ENCODE measurements around the gene TC2N.

DNA sequence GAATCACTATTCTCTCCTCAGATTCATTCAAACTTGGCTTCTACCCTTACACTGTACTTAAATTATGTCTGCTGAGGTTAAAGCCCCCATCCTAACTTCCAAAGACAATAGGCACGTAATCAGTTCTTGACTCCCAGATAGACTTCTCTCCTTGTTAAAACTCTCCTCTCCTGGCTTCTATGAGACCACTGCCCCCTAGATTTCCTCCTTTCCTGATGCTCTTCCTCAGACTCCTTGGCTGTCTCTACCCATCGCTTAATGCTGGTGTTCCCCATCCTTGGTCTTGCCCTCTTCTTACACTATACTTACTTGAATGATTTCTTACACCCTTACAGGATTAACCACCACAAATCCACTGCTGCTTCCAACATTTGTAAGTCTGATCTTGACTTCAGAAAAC lies 32.8 kb downstream of the TC2N start:
- TF ChIP-seq, protein P1, sequence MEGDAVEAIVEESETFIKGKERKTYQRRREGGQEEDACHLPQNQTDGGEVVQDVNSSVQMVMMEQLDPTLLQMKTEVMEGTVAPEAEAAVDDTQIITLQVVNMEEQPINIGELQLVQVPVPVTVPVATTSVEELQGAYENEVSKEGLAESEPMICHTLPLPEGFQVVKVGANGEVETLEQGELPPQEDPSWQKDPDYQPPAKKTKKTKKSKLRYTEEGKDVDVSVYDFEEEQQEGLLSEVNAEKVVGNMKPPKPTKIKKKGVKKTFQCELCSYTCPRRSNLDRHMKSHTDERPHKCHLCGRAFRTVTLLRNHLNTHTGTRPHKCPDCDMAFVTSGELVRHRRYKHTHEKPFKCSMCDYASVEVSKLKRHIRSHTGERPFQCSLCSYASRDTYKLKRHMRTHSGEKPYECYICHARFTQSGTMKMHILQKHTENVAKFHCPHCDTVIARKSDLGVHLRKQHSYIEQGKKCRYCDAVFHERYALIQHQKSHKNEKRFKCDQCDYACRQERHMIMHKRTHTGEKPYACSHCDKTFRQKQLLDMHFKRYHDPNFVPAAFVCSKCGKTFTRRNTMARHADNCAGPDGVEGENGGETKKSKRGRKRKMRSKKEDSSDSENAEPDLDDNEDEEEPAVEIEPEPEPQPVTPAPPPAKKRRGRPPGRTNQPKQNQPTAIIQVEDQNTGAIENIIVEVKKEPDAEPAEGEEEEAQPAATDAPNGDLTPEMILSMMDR (IDR thresholded peaks at IDR 0.05), result no peak
- TF ChIP-seq POLR2A (IDR thresholded peaks at IDR 0.05), result no peak
